K562 treated with DMSO at 1 percent for 12 hours (cell line): Measurements from ENCODE around the gene MDP1. TPM values are rescaled to one million over a fixed set of nuclear protein-coding genes. Genes with fewer than 3 reads are reported as not detected.

Source experiments
- total RNA-seq: library from RNA; unstranded; fragments of 300-600 nt; gene quantifications from 2 replicates; pipeline ENCODE4 v1.2.3, GENCODE V29; 2022; ENCODE audit not compliant: insufficient read depth

The MDP1 gene
- total RNA-seq: 3.7 and 15.6 TPM in 2 replicates

DNA sequence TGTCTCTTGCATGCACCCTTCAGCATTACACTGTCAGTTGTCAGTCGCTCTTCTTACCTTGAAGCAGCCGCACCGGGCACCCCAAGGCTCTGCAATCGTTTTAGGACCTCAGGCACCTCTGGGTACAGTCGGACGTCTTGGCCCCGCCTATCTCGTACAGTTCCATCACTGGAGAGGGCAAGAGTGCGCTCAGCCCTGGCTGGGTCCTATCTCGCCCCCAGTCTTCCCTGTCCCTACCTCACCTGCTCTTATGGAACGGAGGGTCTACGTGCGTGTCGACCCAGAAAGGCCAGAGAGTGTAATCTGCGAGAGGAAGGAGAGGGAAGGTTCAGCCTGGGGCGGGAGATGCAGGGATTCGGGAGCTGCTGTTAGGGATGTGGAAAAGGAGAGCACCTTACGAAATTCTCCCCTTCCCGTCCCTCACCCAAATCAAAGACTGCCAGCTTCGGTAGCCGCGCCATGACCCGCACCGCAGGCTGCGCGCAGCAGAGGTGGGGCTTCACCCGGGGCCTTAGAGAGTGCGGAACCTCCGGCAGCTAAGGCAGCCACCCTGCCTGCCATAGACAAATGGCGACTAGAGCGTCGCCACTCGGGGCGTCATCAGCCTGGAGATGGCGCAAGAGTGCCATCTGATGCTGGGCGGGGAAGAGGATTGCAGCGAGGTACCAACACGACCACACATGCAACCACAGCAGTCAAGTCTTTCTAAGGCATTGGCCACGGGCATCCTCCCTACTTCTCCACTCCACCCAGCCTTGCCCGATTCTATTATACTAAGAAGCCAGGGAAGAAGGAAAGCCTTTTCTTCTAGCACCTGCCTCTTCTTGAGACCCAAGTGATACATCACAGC, at the start of gene MDP1:
Gene MDP1, minus strand, starts transcription at position 572 of the 850 bp plus-strand sequence. Its CDS starts 111 bp downstream, at position 461.

GRCh38 chr14:24262821-24263733, 47.2 kb upstream of the MDP1 start, which contains the start of gene TGM1:
Gene TGM1, minus strand, starts transcription at chr14:24263177. Its CDS starts 825 bp downstream, at chr14:24262352.

GRCh38 chr14:24232645-24233537, 17.0 kb upstream of the MDP1 start, which contains the start of gene GMPR2:
Gene GMPR2, plus strand, starts transcription at chr14:24232929. Its CDS starts 325 bp downstream, at chr14:24233254.

DNA sequence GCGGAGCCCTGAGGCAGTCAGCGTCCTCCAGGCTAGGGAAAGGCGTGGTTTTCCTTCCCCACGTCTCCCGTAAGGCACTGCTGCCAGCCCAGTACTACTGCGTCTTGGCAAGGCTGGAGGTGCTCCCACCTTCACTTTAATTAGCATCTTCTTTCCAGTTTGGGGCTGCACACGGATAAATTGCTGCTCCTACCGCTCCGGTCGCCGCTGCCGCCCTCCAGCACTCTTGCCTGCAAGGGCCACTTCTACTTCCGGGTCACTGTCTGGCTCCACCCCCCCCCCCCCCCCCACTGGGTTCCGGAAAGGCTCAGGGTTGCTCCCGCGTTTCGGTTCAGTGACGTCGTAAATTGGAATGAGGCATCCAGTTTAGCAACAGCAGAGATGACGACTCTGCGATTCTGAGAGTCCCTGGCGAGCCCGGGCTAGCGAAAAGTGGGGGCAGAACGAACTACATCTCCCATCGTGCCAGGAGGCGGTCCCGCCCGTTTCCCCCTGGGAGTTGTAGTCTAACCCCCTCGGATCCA, 16.3 kb upstream of the MDP1 start, which contains the start of gene NEDD8:
Gene NEDD8, minus strand, starts transcription at position 247 of the 524 bp plus-strand sequence. Its CDS starts 100 bp downstream, at position 147.

GRCh38 chr14:24212924-24213865, 2.7 kb downstream of the MDP1 start, which contains the start of gene CHMP4A:
Gene CHMP4A, minus strand, starts transcription at chr14:24213488. Its CDS starts 49 bp downstream, at chr14:24213439.

GRCh38 chr14:24195186-24196070, 20.4 kb downstream of the MDP1 start, which contains the start of gene TM9SF1:
Gene TM9SF1, minus strand, starts transcription at chr14:24195441. Its CDS starts 422 bp downstream, at chr14:24195019.

DNA sequence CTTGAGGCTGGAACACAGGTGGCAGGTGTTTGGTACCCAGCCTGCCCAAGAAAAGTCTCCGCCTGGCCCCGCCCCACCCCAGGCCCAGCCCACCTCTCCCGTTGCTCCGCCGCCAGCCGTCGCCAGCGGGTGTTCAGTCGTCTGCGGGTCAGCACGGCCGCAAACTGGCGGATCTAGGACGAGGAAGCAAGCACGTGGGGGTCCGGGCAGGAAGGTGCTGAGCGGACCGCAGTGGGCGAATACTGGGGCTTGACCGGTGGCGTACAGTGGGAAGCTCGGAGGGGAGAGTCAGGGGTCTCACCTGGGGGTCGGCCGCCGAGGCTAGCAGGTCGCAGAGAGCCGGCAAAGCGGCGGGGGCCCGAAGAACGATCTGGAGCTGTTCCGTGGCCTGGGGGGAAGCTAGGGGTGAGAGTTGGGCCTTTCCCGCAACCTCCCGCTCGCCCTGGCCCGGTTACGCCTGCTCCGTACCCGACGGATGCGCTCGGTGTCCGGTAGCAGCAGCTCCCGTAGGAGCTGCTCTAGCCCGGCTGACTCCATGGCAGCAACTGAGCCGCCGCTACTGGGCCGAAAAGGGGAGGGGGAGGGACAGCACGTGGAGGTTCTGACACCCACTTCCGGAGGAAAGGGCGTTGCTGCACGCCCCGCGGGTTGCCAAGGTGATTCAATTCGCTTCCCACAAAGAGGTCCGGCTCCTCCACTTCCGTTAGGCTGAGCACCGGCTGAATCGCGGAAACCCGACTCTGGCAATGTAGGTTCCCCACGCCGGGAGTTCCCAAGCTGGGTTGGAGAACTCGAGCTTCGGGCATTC, 27.4 kb downstream of the MDP1 start, which contains the start of gene IPO4:
Gene IPO4, minus strand, starts transcription at position 566 of the 808 bp plus-strand sequence. Its CDS starts 29 bp downstream, at position 537.

GRCh38 chr14:24171422-24172260, 44.2 kb downstream of the MDP1 start, which contains the start of gene REC8:
Gene REC8, plus strand, starts transcription at chr14:24172080. Its CDS starts 473 bp downstream, at chr14:24172553.

Other genes starting within 250 kb of the MDP1 start
- 17.5 and 22.7 TPM in 2 replicates for gene DHRS4L2, start 227.1 kb downstream of the MDP1 start, total RNA-seq
- gene CARMIL3, start 164.1 kb downstream of the MDP1 start, total RNA-seq: 0.28 and 0.36 TPM in 2 replicates
- gene CPNE6, start 144.5 kb downstream of the MDP1 start, total RNA-seq: not detected in 2 replicates
- gene PCK2, start 121.8 kb downstream of the MDP1 start, total RNA-seq: 81.1 and 86.3 TPM in 2 replicates
- 24.1 and 44.4 TPM in 2 replicates for gene DCAF11, start 101.3 kb downstream of the MDP1 start, total RNA-seq
- gene NRL, start 101.1 kb downstream of the MDP1 start, total RNA-seq: 1.7 and 2.1 TPM in 2 replicates
- gene FITM1, start 85.4 kb downstream of the MDP1 start, total RNA-seq: not detected in 2 replicates
- gene PSME1, start 79.9 kb downstream of the MDP1 start, total RNA-seq: 173 and 189 TPM in 2 replicates
- gene EMC9, start 74.5 kb downstream of the MDP1 start, total RNA-seq: 41.4 and 46.4 TPM in 2 replicates
- 145 and 149 TPM in 2 replicates for gene PSME2, start 69.5 kb downstream of the MDP1 start, total RNA-seq
- 31.0 and 40.2 TPM in 2 replicates for gene RNF31, start 68.6 kb downstream of the MDP1 start, total RNA-seq
- 12.0 and 15.5 TPM in 2 replicates for gene IRF9, start 54.8 kb downstream of the MDP1 start, total RNA-seq
- 0.75 and 2.7 TPM in 2 replicates for gene REC8, start 44.0 kb downstream of the MDP1 start, total RNA-seq
- 12.2 and 13.1 TPM in 2 replicates for gene IPO4, start 27.2 kb downstream of the MDP1 start, total RNA-seq
- gene TM9SF1, start 20.6 kb downstream of the MDP1 start, total RNA-seq: 14.9 and 25.9 TPM in 2 replicates
- gene TSSK4, start 10.4 kb downstream of the MDP1 start, total RNA-seq: 0.67 TPM in 1 of 2 replicates, not detected in the other
- gene CHMP4A, start 2.6 kb downstream of the MDP1 start, total RNA-seq: 56.6 and 66.5 TPM in 2 replicates
- 134 and 179 TPM in 2 replicates for gene NEDD8, start 16.3 kb upstream of the MDP1 start, total RNA-seq
- gene GMPR2, start 16.9 kb upstream of the MDP1 start, total RNA-seq: 47.9 and 58.1 TPM in 2 replicates
- gene TINF2, start 26.6 kb upstream of the MDP1 start, total RNA-seq: 17.2 and 19.4 TPM in 2 replicates
- 0.58 TPM in 1 of 2 replicates, not detected in the other for gene TGM1, start 47.1 kb upstream of the MDP1 start, total RNA-seq
- gene RABGGTA, start 55.5 kb upstream of the MDP1 start, total RNA-seq: 17.9 and 19.6 TPM in 2 replicates
- gene DHRS1, start 83.7 kb upstream of the MDP1 start, total RNA-seq: 37.2 and 42.4 TPM in 2 replicates
- gene NOP9, start 83.8 kb upstream of the MDP1 start, total RNA-seq: 3.9 and 10.9 TPM in 2 replicates
- not detected in 2 replicates for gene CIDEB, start 91.9 kb upstream of the MDP1 start, total RNA-seq
- 2.5 and 11.2 TPM in 2 replicates for gene LTB4R2, start 94.1 kb upstream of the MDP1 start, total RNA-seq
- gene LTB4R, start 95.4 kb upstream of the MDP1 start, total RNA-seq: 4.1 and 6.5 TPM in 2 replicates
- gene ADCY4, start 119.0 kb upstream of the MDP1 start, total RNA-seq: not detected in 2 replicates
- 0.67 TPM in 1 of 2 replicates, not detected in the other for gene RIPK3, start 123.9 kb upstream of the MDP1 start, total RNA-seq
- 1.1 and 1.3 TPM in 2 replicates for gene NFATC4, start 152.1 kb upstream of the MDP1 start, total RNA-seq
- 0.40 and 1.1 TPM in 2 replicates for gene NYNRIN, start 182.9 kb upstream of the MDP1 start, total RNA-seq
- 0.26 TPM in 1 of 2 replicates, not detected in the other for gene CBLN3, start 213.6 kb upstream of the MDP1 start, total RNA-seq
- 10.6 and 46.8 TPM in 2 replicates for gene KHNYN, start 213.9 kb upstream of the MDP1 start, total RNA-seq
- 50.9 and 59.5 TPM in 2 replicates for gene SDR39U1, start 226.7 kb upstream of the MDP1 start, total RNA-seq